GM12865 (cell line): Measurements from ENCODE around the gene ATP9B.

Experiments
- DNase-seq: peaks from one replicate; pipeline ENCODE4 v3.0.0; 2010; ENCODE audit warnings: low read depth
- H3K4me3 ChIP-seq: 2 replicates; pipeline ENCODE4 v1.5.1; 2011; ENCODE audit warnings: mild to moderate bottlenecking, low read depth, low read length, control low read depth
- TF ChIP-seq, protein P1 (sequence below): IDR thresholded peaks from 2 replicates; pipeline ENCODE4 v1.5.1; 2011; ENCODE audit warnings: low read length, control low read depth, low read depth, inconsistent platforms; ENCODE audit not compliant: insufficient read depth; ENCODE audit errors: missing control alignments

The ATP9B gene

DNA sequence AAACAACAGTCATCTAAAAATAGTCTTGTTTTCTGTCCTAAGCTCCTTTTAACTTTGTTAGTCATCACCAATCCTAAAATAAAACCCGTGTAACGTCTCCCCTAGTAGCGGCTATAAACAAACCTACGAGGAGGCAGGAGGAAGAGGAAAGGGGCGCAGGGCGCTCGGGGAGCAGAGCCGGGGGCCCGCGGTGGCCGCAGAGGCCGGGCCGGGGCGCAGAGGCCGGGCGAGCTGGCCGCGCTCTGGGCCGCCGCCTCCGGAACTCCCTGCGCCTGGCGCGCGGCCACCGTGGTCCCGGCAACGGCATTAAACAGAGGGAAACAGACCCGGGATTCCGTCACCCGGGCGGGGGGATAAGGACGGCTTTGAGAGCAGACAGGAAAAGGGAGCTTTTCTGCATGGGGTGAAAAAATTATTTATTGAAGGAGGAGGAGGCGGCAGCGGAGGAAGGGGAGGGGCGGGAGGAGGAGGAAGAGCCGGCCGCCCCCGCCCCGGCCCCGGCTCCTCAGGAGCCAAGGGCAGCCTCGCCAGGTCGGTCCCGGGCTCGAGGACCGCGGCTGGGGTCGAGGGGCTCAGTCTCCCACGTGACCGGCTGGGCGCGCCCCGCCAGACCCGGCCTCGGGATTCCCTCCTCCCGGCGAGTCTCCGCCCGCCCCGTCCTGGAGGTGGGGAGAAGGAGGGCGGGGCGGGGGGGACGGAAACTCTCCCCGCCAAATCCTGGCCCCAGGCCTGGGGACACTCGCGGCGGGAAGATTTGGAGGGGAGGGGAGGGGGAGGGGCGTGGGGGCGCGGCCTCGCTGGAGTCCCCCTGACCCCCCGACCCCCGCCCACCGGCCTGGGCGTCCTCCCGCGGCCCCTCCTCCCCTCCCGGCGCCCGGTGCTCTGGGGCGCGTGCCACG, 324.7 kb downstream of the ATP9B start:
- TF ChIP-seq, protein P1, sequence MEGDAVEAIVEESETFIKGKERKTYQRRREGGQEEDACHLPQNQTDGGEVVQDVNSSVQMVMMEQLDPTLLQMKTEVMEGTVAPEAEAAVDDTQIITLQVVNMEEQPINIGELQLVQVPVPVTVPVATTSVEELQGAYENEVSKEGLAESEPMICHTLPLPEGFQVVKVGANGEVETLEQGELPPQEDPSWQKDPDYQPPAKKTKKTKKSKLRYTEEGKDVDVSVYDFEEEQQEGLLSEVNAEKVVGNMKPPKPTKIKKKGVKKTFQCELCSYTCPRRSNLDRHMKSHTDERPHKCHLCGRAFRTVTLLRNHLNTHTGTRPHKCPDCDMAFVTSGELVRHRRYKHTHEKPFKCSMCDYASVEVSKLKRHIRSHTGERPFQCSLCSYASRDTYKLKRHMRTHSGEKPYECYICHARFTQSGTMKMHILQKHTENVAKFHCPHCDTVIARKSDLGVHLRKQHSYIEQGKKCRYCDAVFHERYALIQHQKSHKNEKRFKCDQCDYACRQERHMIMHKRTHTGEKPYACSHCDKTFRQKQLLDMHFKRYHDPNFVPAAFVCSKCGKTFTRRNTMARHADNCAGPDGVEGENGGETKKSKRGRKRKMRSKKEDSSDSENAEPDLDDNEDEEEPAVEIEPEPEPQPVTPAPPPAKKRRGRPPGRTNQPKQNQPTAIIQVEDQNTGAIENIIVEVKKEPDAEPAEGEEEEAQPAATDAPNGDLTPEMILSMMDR = no peak
- H3K4me3 ChIP-seq = peak overlapping the region; percentile 42
- no peak for DNase-seq

DNA sequence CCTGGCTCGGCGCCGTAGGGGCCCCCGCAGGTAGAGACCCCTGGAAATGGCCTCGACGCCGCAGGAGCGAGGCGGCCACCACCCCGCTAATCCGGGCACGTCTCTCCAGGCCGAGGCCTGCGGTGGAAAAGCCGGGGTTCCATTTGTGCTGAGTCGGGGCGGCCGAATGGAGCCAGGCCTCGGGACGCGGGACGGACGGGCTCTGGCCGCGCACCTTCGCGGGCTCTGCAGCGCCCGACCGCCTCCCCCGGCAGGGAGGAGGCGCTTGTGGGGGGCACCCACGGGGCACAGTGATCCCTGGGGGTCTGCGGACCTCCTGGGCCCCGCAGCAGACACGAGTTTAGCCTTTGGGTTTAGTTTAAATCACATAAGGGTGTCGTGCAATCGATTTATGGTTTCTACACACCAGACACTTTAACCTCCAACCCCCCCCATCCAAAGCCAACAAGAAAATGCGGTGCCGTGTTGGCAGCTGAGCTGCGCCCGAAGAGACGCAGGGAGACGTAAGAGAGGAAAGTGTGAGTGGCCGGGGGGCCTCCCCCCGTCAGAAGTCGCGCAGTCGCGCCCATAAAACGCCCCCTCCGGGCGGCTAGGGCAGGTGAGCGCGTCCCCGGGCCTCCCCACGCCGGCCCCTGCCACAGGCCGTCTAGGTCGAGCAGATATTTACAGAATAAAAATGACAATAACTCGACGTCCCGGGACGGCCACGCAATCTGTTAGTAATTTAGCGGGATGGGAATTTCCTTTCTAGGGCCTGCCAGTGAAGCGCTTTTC, 325.5 kb downstream of the ATP9B start:
- no peak for DNase-seq
- TF ChIP-seq, protein P1 = no peak
- H3K4me3 ChIP-seq = peak overlapping the region; percentile 39

DNA sequence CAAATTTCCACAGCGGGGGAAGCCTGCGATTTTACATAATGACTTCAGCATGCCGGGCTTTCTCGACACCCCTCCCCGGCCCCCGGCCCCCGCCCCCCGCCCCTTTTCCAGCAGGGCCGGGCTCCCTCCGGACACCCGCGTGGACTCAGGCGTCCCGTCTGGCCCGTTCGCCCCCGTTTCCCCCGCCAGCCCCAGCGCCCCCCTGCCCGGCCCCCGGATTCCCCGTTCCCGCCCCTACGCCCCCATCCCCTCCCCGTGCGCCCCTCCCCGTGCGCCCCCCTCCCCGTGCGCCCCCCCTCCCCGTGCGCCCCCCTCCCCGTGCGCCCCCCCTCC, 326.1 kb downstream of the ATP9B start:
- H3K4me3 ChIP-seq = no peak overlapping the region
- TF ChIP-seq, protein P1 = no peak
- DNase-seq = no peak

DNA sequence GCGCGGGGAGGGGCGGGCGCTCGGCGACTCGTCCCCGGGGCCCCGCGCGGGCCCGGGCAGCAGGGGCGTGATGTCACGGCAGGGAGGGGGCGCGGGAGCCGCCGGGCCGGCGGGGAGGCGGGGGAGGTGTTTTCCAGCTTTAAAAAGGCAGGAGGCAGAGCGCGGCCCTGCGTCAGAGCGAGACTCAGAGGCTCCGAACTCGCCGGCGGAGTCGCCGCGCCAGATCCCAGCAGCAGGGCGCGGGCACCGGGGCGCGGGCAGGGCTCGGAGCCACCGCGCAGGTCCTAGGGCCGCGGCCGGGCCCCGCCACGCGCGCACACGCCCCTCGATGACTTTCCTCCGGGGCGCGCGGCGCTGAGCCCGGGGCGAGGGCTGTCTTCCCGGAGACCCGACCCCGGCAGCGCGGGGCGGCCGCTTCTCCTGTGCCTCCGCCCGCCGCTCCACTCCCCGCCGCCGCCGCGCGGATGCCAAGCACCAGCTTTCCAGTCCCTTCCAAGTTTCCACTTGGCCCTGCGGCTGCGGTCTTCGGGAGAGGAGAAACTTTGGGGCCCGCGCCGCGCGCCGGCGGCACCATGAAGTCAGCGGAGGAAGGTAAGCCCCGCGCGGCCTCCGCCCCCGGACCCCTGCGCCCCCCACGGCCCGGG, 326.7 kb downstream of the ATP9B start, which contains the start of gene NFATC1:
Gene NFATC1, plus strand, starts transcription at position 170 of the 644 bp plus-strand sequence. Its CDS starts 295 bp downstream, at position 465.
- H3K4me3 ChIP-seq = peak within 1 kb of the TSS; percentile 43

DNA sequence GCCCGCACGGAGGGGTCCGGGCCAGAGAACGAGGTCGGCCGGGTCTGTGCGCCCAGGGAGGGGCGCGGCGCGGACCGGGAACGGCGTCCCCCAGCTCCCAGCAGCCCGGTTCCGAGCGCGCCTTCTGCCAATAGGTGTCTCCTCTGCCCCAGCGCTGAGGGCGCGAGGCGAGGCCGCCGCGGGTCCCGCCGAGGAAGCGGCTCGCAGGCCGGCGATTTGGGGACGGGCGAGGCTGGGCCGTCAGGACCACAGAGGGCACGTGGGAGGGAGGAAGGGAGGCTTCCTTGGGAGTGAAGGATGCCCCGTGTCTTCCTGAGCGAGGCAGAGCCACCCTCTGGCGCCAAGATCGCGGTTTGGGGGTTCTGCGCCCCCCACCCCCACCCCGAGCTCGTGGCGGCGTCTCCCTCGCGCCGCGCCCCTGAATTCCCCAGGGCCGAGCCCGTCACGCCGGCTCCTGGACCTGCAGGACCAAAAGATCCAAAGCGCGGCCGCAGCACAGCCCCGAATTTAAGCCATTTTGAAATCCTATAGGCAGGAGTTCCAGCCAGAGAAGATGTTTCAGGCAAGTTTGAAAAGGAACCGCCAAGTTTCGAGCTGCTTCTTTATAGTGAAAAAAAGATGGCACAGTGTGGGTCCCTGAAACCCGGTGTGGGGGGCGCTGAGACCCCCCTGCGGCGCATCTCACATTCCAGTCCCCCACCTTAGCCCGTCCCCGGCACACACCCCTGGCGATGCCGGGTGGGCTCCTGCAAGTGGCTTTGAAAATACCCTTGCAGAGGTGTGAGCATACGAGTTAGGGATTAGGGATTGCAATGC, 327.4 kb downstream of the ATP9B start:
- TF ChIP-seq, protein P1 = peak; percentile 10
- peak overlapping the region; percentile 43 for H3K4me3 ChIP-seq
- DNase-seq = peak; percentile 64

More for the DNA sequence above, 326.7 kb downstream of the ATP9B start, which contains the start of gene NFATC1:
- TF ChIP-seq, protein P1 = no peak
- DNase-seq = peak; percentile 42

DNA sequence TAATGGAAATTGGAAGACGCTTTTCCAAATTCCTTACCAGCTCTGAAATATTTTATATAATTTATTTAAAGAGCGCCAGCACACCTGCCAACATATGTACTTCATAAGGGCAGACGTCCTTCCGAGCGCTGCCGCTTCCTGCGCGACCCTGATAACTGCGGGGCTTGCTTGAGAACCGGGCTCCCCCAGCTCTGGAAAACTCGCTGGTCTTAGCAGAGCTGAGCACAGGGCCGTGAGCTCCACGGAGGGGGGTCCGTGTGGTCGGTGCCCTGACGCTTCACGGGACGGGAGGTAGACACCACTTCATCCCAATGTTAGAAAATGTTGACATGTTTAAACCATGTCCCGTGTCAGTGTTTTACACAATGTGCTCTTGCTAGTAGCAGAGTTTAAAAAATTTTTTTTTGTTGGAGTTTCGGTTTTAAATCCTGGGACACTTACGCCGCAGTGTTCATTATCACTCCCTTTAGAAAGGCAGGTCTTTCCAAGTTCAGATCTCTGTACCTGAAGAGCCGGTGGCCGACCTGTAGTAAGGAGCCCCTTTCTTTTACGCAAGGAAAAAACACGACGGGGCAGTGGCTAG, 328.1 kb downstream of the ATP9B start:
- H3K4me3 ChIP-seq = no peak overlapping the region
- TF ChIP-seq, protein P1 = no peak
- DNase-seq = no peak
